ENCODE measurements around the gene OR2C3.
"Not testable (repeated sequence)": the region's sequence is repeated elsewhere in the genome, so short reads cannot be mapped to it uniquely, and the experiment has no call there.

The OR2C3 gene

DNA sequence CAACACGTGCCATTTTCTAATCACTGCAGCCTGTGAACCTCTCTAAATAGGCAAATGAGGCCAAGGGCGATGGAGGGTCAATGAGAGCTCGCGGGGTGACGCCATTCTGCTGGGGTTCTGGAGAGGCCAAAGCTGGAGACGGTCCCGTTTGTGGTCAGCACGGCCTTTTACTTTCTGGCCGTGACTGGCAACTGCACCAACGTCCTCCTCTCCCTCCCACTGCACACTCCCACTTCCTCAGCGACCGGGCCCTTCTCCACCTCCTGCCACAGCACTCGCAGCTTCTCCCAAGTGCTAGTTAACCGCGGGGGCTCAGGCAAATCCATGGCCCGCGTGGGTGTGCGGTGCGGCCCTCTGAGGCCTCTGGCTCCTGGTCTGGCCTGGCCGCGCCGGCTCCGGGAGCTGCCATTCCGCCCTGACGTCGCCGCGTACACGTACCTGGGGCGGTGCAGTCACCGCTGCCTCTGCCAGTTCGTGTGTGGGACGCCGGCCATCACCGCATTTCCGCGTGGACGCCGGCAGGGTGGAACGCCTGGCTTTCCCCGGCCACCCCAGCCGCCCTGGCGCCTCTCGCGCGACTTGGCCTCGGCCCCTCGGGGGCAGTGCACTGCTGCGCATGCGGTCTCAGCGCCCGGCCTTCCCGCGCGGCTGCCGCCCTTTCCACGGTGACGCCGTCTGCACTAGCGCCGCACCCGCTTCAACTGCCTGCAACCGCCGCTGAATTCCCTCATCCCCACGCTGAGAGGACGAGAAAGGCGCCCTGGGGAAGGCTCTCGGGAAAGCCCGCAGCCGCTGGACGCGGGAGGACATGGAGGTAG lies 18.2 kb downstream of the OR2C3 start:
- no peak for FAIRE-seq

DNA sequence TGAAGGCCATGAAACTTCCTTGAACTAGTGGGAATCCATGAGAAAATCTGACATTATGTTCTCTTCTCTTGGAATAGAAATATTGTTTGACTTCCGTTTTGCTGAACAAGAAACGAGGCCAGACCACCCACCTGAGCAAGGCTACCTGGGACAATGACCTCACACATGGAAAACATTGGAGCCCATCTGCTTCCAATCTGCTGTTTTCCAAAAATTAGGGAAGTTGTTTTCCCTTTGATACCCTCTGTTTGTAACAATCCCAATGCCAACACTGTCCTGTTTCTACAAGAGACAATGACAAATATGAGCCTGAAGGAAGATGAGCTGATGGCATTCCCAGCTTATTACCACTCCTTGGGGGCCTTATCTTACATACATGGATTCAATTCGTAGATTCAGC lies 29.4 kb downstream of the OR2C3 start:
- FAIRE-seq, result no peak

- FAIRE-seq, result no peak
These were observed 35.4 kb downstream of the OR2C3 start for GRCh38 chr1:247500865-247501264.

GRCh38 chr1:247496581-247497285 lies 39.5 kb downstream of the OR2C3 start:
- FAIRE-seq, result no peak

DNA sequence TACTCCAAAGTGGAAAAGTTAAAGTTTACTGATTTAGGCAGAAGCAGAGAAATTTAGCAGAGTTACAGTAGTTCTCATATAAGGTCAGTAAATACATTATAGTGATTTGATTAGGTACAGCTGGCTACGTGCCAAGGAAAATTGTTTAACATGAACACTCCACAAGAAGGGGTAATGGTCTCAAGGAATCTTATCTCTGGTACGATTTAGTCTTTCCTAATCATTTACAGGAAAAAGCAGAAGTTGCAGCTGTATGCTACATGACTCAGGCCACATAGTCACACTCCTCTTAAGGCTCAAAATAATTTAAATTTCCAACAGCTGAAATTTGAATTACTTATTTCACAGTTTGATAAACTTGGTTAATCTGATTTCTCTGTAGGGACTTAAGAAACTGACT lies 41.5 kb downstream of the OR2C3 start:
- FAIRE-seq, result no peak

DNA sequence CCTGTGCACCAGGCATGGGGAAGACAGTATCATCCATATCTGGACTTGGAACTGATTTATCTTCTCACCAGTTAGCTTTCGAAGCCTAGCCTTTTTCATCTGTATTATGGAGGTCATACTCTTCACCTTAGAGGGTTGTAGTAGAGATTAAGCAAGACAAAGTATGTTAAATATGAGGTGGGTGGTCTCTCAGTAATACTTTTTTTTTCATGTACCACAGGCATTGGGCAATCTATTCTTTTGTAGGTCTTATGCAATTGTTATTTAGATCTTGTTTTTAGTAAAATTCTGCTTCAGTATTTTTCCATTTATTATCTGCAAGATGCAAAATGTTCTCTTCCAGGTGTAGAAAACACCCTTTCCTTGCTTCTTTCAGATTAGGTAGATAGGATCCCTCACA lies 43.1 kb downstream of the OR2C3 start:
- FAIRE-seq, result no peak

- no peak for FAIRE-seq
These were observed 44.9 kb downstream of the OR2C3 start for GRCh38 chr1:247491328-247491727.

DNA sequence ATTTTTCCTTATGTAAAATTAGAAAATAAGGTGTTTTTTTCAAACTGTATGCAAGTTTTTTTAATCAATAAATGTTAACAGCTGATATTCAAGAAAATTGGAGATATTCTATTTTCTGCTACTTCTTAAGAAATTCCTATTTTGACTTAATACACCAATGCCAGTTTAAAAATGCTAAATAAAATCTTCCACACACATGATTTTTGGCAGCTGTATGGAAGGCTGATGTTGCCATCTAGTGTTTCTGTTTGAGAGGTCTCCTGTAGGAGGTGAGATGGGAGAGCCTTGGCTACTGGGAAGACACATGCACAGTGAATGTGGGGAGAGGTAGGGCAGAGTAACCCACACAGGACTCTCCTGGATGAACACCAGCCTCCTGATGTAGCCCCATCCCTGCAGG lies 49.2 kb downstream of the OR2C3 start:
- peak; percentile 71 for FAIRE-seq

- FAIRE-seq, result peak; percentile 46
These were observed 53.5 kb downstream of the OR2C3 start for GRCh38 chr1:247482747-247483146.

DNA sequence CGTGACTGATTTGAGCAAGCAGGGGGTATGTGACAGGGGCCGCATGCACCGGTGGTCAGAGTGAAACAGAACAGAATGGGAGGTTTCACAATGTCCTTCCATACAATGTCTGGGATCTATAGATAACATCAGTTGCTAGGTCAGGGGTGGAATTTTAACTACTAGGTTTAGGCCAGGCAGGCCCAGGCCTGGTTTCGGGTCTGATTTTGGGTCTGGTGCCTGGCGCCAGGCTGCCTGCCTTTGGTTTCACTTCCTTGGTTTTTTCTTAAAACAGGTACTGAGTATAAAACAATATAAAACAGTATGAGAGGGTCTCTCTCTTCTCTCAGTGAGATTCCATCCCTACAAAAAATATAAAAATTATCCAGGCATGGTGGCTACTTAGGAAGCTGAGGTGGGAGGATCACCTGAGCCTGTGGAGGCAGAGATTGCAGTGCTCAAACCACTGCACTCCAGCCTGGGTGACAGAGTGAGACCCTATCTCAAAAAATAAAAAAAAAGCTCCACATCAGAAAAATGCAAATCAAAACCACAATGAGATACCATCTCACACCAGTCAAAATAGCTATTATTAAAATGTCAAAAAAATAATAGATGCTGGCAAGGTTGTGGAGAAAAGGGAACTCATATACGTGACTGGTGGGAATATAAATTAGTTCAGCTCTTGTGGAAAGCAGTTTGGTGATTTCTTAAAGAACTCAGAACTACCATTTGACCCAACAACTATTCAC lies 59.7 kb downstream of the OR2C3 start:
- not testable (repeated sequence) for FAIRE-seq

DNA sequence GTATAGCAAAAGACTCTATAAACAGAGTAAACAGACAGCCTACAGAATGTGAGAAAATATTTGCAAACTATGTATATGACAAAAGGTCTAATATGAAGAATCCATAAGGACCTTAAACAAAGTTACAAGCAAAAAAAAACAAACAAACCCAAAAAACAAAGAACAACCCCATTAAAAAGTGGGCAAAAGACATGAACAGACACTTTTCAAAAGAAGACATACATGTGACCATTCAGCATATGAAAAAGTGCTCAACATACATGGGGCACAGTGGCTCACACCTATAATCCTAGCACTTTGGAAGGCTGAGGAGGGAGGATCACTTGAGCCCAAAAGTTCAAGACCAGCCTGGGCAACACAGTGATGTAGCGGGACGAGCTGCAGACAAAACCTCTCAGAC lies 60.4 kb downstream of the OR2C3 start:
- FAIRE-seq, result no peak
